Muscle of leg (tissue), 11 donors: Measurements from ENCODE around the gene TMEM140. TPM values are rescaled to one million over a fixed set of nuclear protein-coding genes. Genes with fewer than 3 reads are reported as not detected.

ENCODE experiments used
- DNase-seq: peaks from one replicate; pipeline ENCODE4 v3.0.0; 2013
- H3K27ac ChIP-seq: one replicate; pipeline ENCODE4 v1.5.1; 2013; ENCODE audit warnings: mild to moderate bottlenecking, low read length, control low read depth
- H3K27me3 ChIP-seq: one replicate; pipeline ENCODE4 v1.6.1; 2013; ENCODE audit warnings: low read length; ENCODE audit not compliant: control insufficient read depth, insufficient read depth
- H3K36me3 ChIP-seq: one replicate; pipeline ENCODE4 v1.6.1; 2013; ENCODE audit warnings: low read length; ENCODE audit not compliant: control insufficient read depth, insufficient read depth
- H3K4me1 ChIP-seq: one replicate; pipeline ENCODE4 v1.6.1; 2013; ENCODE audit warnings: low read length; ENCODE audit not compliant: control insufficient read depth, insufficient read depth
- H3K4me3 ChIP-seq: one replicate; pipeline ENCODE4 v1.5.1; 2013; ENCODE audit warnings: low read length, control low read depth
- H3K9me3 ChIP-seq: replicated peaks from 2 replicates; pipeline ENCODE4 v1.6.1; 2013; ENCODE audit warnings: low read depth, low read length; ENCODE audit not compliant: control insufficient read depth
- WGBS: methylation state at CpG from one replicate; pipeline ENCODE4 v1.1.5; 2013; ENCODE audit warnings: missing lambda C conversion rate; ENCODE audit not compliant: insufficient coverage; 5-methylcytosine and 5-hydroxymethylcytosine counted together
- polyA plus RNA-seq, 8 donors: library from polyadenylated mRNA; unstranded; fragments of 120-200 nt; gene quantifications; one replicate each; pipeline versions ENCODE4 v1.2.1 to v1.2.3, GENCODE V29; 2013; ENCODE audit warnings: inconsistent platforms in 1 of 8, low replicate concordance in 1 of 8; ENCODE audit not compliant: insufficient read length in 8 of 8, insufficient read depth in 1 of 8
- total RNA-seq: library from RNA; stranded (reverse); fragments of 120-200 nt; gene quantifications from one replicate; pipeline ENCODE4 v1.2.4, GENCODE V29; 2013

TMEM140 gene
- total and polyA plus RNA-seq, 9 donors = 1.3 to 12.5 (median 10.4) TPM

- Histone ChIP-seq H3K9me3 (peaks cover 33% of the 10 kb centered on the region), H3K4me3 (no peak overlapping the region), H3K4me1 (no peaks in the 10 kb centered on the region), H3K36me3 (peaks cover 44% of the 10 kb centered on the region), H3K27me3 (no peaks in the 10 kb centered on the region), H3K27ac (no peak overlapping the region)
- no peak for DNase-seq
- WGBS = 97% methylated on average over 31 of the region's 31 CpGs
These were observed 34.2 kb downstream of the TMEM140 start for GRCh38 chr7:135181929-135182678.

DNA sequence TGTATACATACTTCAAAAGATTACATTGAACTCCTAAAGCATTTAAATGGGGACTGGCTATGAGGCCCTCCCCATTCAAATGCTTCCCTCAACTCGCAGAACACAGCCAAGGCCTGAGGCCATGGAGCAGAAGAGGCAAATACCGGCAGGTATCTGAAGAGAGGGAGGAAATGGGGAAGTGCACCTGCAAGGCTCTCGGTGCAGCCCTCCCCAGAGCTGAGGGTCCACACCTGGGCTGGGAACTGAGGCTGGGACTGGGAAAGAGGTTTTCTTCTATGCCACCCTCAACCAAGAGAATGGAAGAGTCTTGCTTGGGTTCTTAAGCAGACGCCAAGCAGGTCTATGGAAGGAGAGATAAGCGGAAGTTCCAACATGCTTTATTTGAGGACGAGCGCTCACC lies 35.6 kb downstream of the TMEM140 start:
- Histone ChIP-seq H3K36me3 (peaks cover 56% of the 10 kb centered on the region), H3K4me1 (no peaks in the 10 kb centered on the region), H3K27me3 (no peaks in the 10 kb centered on the region), H3K27ac (no peak overlapping the region), H3K9me3 (peaks cover 33% of the 10 kb centered on the region), H3K4me3 (no peak overlapping the region)
- WGBS = 97% methylated on average over 6 of the region's 7 CpGs
- DNase-seq = no peak

DNA sequence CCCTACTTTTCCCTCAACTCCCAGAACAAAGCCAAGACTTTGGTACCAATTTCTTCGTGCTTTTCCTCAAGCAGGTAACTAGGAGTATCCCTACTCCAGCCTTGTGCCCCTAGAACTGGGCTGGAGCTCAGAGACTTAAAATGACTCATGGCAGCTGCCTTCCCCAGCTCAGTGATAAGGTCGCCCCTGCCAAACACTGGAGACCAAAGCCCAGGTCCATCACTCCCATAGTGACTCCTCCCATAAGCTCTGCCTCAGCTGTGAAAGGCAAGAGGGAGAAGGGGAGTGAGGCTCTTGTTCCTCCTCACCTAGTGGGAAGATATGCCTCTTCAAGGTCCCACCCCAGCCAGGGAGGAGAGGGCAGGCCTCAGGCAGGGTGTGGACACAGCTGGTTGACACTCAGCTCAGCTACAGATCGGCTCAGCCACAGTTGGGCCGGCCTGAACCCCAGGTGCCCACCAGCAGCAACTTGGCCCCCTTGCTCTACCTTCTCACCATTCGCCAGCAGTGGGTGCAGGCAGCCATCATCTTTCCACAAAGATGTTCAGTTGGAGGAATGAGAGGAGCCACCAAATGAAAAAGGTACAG lies 36.5 kb downstream of the TMEM140 start:
- WGBS = 100% methylated on average over 1 of the region's 5 CpGs
- no peak overlapping the region for H3K4me3 ChIP-seq

DNA sequence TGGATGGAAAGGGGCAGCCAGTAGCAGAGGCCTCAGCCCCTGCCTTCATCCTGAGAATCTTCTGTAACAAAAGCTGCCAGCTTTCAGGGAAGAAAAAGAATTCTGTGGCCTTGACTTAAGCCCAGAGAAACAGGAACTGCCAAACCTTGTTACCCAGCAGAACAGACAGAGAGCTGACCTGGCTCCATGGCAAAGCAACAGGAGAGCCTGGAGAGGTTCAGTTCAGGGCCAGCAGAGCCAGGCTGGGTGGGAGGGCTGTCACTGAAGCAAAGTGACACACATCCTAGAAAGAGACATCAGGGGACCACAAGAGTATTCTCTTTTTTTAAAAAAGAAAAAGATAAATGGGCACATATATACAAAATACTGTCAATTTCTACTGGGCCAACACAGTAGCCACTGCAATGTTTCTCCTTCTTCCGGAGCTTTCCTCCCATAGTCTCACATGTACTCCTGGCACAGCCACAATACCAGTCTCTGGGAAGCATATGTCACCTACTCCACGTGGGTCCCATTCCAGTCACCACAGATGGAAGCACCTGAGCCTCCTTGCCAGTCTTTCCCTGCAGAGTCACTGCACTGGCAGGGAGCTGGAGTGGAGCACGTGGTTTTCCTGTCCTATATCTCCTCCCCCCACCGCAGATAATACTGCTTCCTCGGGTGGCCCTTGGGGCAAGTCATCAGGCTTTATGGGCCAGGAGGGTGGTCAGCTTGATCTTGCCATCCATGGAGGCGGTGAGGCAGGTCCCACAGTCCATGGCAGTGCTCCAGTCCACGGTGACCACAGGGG lies 37.8 kb downstream of the TMEM140 start:
- Histone ChIP-seq H3K27ac (no peak overlapping the region), H3K4me1 (no peaks in the 10 kb centered on the region), H3K9me3 (peaks cover 24% of the 10 kb centered on the region), H3K4me3 (no peak overlapping the region), H3K36me3 (peaks cover 66% of the 10 kb centered on the region), H3K27me3 (no peaks in the 10 kb centered on the region)
- WGBS = 85% methylated on average over 6 of the region's 7 CpGs
- DNase-seq = no peak

More for the DNA sequence above, 36.5 kb downstream of the TMEM140 start:
- Histone ChIP-seq H3K27ac (no peak overlapping the region), H3K4me1 (no peaks in the 10 kb centered on the region), H3K9me3 (peaks cover 31% of the 10 kb centered on the region), H3K27me3 (no peaks in the 10 kb centered on the region), H3K36me3 (peaks cover 65% of the 10 kb centered on the region)
- DNase-seq = no peak

GRCh38 chr7:135186261-135186540 lies 38.3 kb downstream of the TMEM140 start:
- Histone ChIP-seq H3K27ac (no peak overlapping the region), H3K27me3 (no peaks in the 10 kb centered on the region), H3K4me3 (no peak overlapping the region), H3K36me3 (peaks cover 68% of the 10 kb centered on the region), H3K9me3 (peaks cover 19% of the 10 kb centered on the region), H3K4me1 (no peaks in the 10 kb centered on the region)
- WGBS = 90% methylated on average over 1 of the region's 3 CpGs
- DNase-seq = no peak

DNA sequence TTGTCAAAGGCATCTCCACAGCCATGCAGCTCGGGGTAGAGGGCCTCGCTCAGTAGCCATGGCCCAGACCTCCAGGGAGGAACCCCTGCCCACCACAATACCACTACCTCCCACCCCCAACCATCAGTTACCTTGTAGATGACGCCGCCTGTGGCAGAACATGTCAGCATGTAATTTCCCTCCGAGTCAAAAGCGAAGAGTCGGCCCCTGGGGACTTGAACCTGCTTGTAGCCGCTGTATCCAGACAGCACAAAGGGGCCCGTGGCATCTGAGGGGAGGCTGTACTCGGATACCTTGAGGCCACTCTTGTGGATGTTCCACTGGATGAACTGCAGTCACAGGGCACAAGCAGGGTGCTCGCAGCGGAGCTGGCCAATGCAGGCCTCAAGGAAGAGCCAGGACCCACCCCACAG lies 39.0 kb downstream of the TMEM140 start:
- peaks cover 69% of the 10 kb centered on the region for H3K36me3 ChIP-seq
- no peak overlapping the region for H3K4me3 ChIP-seq
- WGBS = 91% methylated on average over 12 of the region's 12 CpGs
- no peak for DNase-seq
- H3K27ac ChIP-seq = no peak overlapping the region
- no peaks in the 10 kb centered on the region for H3K27me3 ChIP-seq
- peaks cover 14% of the 10 kb centered on the region for H3K9me3 ChIP-seq
- no peaks in the 10 kb centered on the region for H3K4me1 ChIP-seq

DNA sequence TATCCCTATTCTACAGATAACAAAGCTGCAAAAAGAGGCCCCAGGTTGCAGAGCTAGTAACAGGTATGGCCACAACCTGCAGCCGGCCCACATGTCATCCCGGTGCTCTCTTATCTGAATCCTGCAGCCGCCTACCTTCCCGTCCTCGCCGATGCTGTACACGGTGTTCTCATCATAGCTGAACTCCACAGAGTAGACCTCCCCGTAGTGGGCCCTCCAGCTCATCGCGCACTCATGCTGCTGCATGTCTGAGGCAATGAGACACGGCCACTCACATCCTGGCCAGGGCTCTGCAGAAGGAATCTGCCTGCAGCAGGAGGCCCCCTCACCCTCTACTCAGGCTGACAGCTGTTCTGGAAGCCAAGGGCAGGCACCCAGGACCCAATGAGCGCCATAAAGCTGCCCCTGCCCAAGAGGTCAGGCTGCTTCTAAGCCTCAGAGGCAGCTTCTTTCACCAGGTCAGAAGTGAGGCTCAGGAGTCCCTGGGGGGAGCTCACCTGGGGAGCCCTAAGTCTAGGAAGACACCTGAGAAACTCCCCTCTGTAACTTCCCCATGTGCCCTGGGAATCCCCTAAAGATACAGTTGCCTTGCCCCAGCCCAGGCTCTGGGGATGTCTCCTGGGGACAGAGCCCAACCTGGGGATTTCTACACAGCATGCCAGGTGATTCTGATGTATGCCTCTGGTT lies 40.6 kb downstream of the TMEM140 start:
- H3K9me3 ChIP-seq = no peaks in the 10 kb centered on the region
- H3K27me3 ChIP-seq = no peaks in the 10 kb centered on the region
- H3K27ac ChIP-seq = no peak overlapping the region
- no peak for DNase-seq
- H3K36me3 ChIP-seq = peaks cover 65% of the 10 kb centered on the region
- no peaks in the 10 kb centered on the region for H3K4me1 ChIP-seq
- 97% methylated on average over 12 of the region's 12 CpGs for WGBS
- no peak overlapping the region for H3K4me3 ChIP-seq

GRCh38 chr7:135189221-135189662 lies 41.4 kb downstream of the TMEM140 start:
- no peaks in the 10 kb centered on the region for H3K9me3 ChIP-seq
- H3K27me3 ChIP-seq = no peaks in the 10 kb centered on the region
- peaks cover 65% of the 10 kb centered on the region for H3K36me3 ChIP-seq
- no peak overlapping the region for H3K27ac ChIP-seq
- WGBS = 84% methylated on average over 5 of the region's 6 CpGs
- no peak overlapping the region for H3K4me3 ChIP-seq
- no peaks in the 10 kb centered on the region for H3K4me1 ChIP-seq
- DNase-seq = no peak

- no peaks in the 10 kb centered on the region for H3K27me3 ChIP-seq
- H3K27ac ChIP-seq = no peak overlapping the region
- WGBS = 14% methylated on average over 4 of the region's 4 CpGs
- peaks cover 66% of the 10 kb centered on the region for H3K36me3 ChIP-seq
- no peak for DNase-seq
- H3K9me3 ChIP-seq = no peaks in the 10 kb centered on the region
- no peaks in the 10 kb centered on the region for H3K4me1 ChIP-seq
- H3K4me3 ChIP-seq = no peak overlapping the region
These were observed 42.1 kb downstream of the TMEM140 start for GRCh38 chr7:135189961-135190360.

GRCh38 chr7:135190703-135191102 lies 42.8 kb downstream of the TMEM140 start:
- H3K9me3 ChIP-seq = no peaks in the 10 kb centered on the region
- no peak for DNase-seq
- H3K4me3 ChIP-seq = no peak overlapping the region
- no peaks in the 10 kb centered on the region for H3K27me3 ChIP-seq
- no peaks in the 10 kb centered on the region for H3K4me1 ChIP-seq
- H3K27ac ChIP-seq = no peak overlapping the region
- H3K36me3 ChIP-seq = peaks cover 60% of the 10 kb centered on the region
